Natural killer cell (primary cell): ENCODE data around the gene CDADC1. TPM values are rescaled to one million over a fixed set of nuclear protein-coding genes. Genes with fewer than 3 reads are reported as not detected.

Source experiments
- ATAC-seq, 3 donors: fragments of 150-1000 bp in 2 of 3; fragments of 200-7000 bp in 1 of 3; cut with Tn5 transposase; 1 replicate in 1 of 3; 2 replicates in 2 of 3; pipeline ENCODE4 v1.10.0; 2021; ENCODE audit warnings: mild to moderate bottlenecking in 2 of 3, moderate library complexity in 2 of 3
- DNase-seq, 2 donors: peaks; one replicate each; pipeline versions ENCODE4 v3.0.0 to v3.0.0-alpha.2; 2013 to 2021; ENCODE audit warnings: mixed read lengths in 1 of 2
- H3K27ac ChIP-seq: one replicate; pipeline ENCODE4 v1.5.1; 2013; ENCODE audit warnings: mild to moderate bottlenecking, low read length
- H3K27me3 ChIP-seq: one replicate; pipeline ENCODE4 v1.6.1; 2013; ENCODE audit warnings: low read length; ENCODE audit not compliant: control insufficient read depth, insufficient read depth
- H3K36me3 ChIP-seq: one replicate; pipeline ENCODE4 v1.6.1; 2013; ENCODE audit warnings: low read length; ENCODE audit not compliant: control insufficient read depth, insufficient read depth
- H3K4me1 ChIP-seq: one replicate; pipeline ENCODE4 v1.6.1; 2013; ENCODE audit warnings: low read length; ENCODE audit not compliant: control insufficient read depth, insufficient read depth
- H3K4me3 ChIP-seq: one replicate; pipeline ENCODE4 v1.5.1; 2013; ENCODE audit warnings: low read length
- H3K9me3 ChIP-seq: one replicate; pipeline ENCODE4 v1.6.1; 2013; ENCODE audit warnings: low read length; ENCODE audit not compliant: control insufficient read depth, insufficient read depth
- H3K27ac Mint-ChIP-seq, 2 donors: one replicate each; pipeline ENCODE4 v1.8.0; 2022; ENCODE audit warnings: mild to moderate bottlenecking in 2 of 2, mixed read lengths in 2 of 2, moderate library complexity in 1 of 2
- H3K27me3 Mint-ChIP-seq, 2 donors: one replicate each; pipeline ENCODE4 v1.8.0; 2022; ENCODE audit warnings: low read depth in 2 of 2, mixed read lengths in 2 of 2
- H3K36me3 Mint-ChIP-seq: one replicate; pipeline ENCODE4 v1.8.0; 2022; ENCODE audit warnings: mixed read lengths
- H3K4me1 Mint-ChIP-seq, 2 donors: one replicate each; pipeline ENCODE4 v1.8.0; 2022; ENCODE audit warnings: mixed read lengths in 2 of 2
- H3K4me3 Mint-ChIP-seq: one replicate; pipeline ENCODE4 v1.8.0; 2022; ENCODE audit warnings: mild to moderate bottlenecking, moderate library complexity, mixed read lengths
- H3K9me3 Mint-ChIP-seq, 2 donors: one replicate each; pipeline ENCODE4 v1.8.0; 2022; ENCODE audit warnings: mixed read lengths in 2 of 2
- CTCF ChIP-seq: fragments of 200-600 bp; IDR thresholded peaks from one replicate; pipeline ENCODE4 v1.8.0; 2022; ENCODE audit warnings: antibody characterized with exemption
- WGBS: methylation state at CpG from one replicate; pipeline ENCODE4 v1.1.7; 2013; ENCODE audit warnings: missing lambda C conversion rate; ENCODE audit not compliant: insufficient coverage; 5-methylcytosine and 5-hydroxymethylcytosine counted together
- intact Hi-C: fragments of 100-400 bp; cut with micrococcal nuclease; formaldehyde crosslinking; loops from one replicate; pipeline ENCODE4 v1.14.2; 2022
- total RNA-seq, 4 donors: library from RNA; stranded (reverse); fragments of 120-200 nt in 1 of 4; gene quantifications; one replicate each; pipeline versions ENCODE4 v1.2.3 to v1.2.4, GENCODE V29; 2013 to 2022

CDADC1 gene
- total RNA-seq, 3 donors from 2014 or later (not counting 1 experiment from before 2014, with no cell fraction given): 32.0 to 39.4 (median 33.6) TPM

- no peak for ATAC-seq
- Histone ChIP-seq H3K4me1 (no peaks in the 10 kb centered on the region), H3K9me3 (no peaks in the 10 kb centered on the region), H3K27me3 (no peaks in the 10 kb centered on the region), H3K27ac (no peak overlapping the region), H3K4me3 (no peak overlapping the region), H3K36me3 (no peaks in the 10 kb centered on the region)
- Mint-ChIP-seq H3K4me3 (no peak overlapping the region), H3K4me1 (no peaks in the 10 kb centered on the region), H3K9me3 (no peaks in the 10 kb centered on the region), H3K36me3 (no peaks in the 10 kb centered on the region), H3K27me3 (no peaks in the 10 kb centered on the region), H3K27ac (no peak overlapping the region)
- DNase-seq: no peak
- intact Hi-C loops: no loop called here
- TF ChIP-seq CTCF: no peak
These were observed 94.2 kb downstream of the CDADC1 start for GRCh38 chr13:49341941-49342340.

GRCh38 chr13:49342454-49342853 is 94.7 kb downstream of the CDADC1 start:
- Histone ChIP-seq H3K27ac (no peak overlapping the region), H3K27me3 (no peaks in the 10 kb centered on the region), H3K9me3 (no peaks in the 10 kb centered on the region), H3K4me1 (no peaks in the 10 kb centered on the region), H3K36me3 (no peaks in the 10 kb centered on the region), H3K4me3 (no peak overlapping the region)
- no peak for TF ChIP-seq CTCF
- Mint-ChIP-seq H3K27ac (no peak overlapping the region), H3K9me3 (no peaks in the 10 kb centered on the region), H3K4me3 (no peak overlapping the region), H3K27me3 (no peaks in the 10 kb centered on the region), H3K36me3 (no peaks in the 10 kb centered on the region), H3K4me1 (no peaks in the 10 kb centered on the region)
- WGBS: no CpG with 5 or more reads among the region's 2 CpGs
- DNase-seq (no peak), ATAC-seq (no peak)
- intact Hi-C loops: no loop called here

Other genes starting within 250 kb of the CDADC1 start
- gene MLNR, start 27.6 kb upstream of the CDADC1 start, total RNA-seq: not detected
- 1 to 10 TPM; 4.4 to 6.5 (median 6.0) TPM for gene CAB39L, start 196.1 kb downstream of the CDADC1 start, total RNA-seq
- gene SETDB2, start 196.3 kb downstream of the CDADC1 start, total RNA-seq: 10 to 100 TPM; 15.8 to 17.4 (median 16.4) TPM
- 100 to 1,000 TPM in 2 of 3 donors, 10 to 100 TPM in 1; 89.0 to 113 (median 111) TPM for gene PHF11, start 248.0 kb downstream of the CDADC1 start, total RNA-seq